HG02852 (cell line): ENCODE data around the gene CTSZ.
"Not testable (repeated sequence)": the region's sequence is repeated elsewhere in the genome, so short reads cannot be mapped to it uniquely, and the experiment has no call there.

Experiments used
- ATAC-seq: cut with Tn5 transposase; IDR thresholded peaks from one replicate; pipeline ENCODE4 v1.9.1; 2021; ENCODE audit warnings: mild to moderate bottlenecking, moderate library complexity; ENCODE audit not compliant: unreplicated experiment

The CTSZ gene

GRCh38 chr20:59014680-59015389 is 7.8 kb upstream of the CTSZ start:
- no peak for ATAC-seq

GRCh38 chr20:59013959-59014608 is 7.0 kb upstream of the CTSZ start:
- no peak for ATAC-seq

- ATAC-seq = no peak
Observed at GRCh38 chr20:59013031-59013951, 6.2 kb upstream of the CTSZ start.

GRCh38 chr20:59011874-59012157 is 4.8 kb upstream of the CTSZ start:
- ATAC-seq = not testable (repeated sequence)

- ATAC-seq = no peak
Observed at GRCh38 chr20:59010995-59011873, 4.2 kb upstream of the CTSZ start.

GRCh38 chr20:59010321-59010994 is 3.4 kb upstream of the CTSZ start:
- ATAC-seq = no peak

- no peak for ATAC-seq
Observed at GRCh38 chr20:59008715-59009336, 1.8 kb upstream of the CTSZ start.

- peak; percentile 44 for ATAC-seq
Observed at GRCh38 chr20:59007665-59008511, 834 bp upstream of the CTSZ start.

GRCh38 chr20:59006167-59006863 is 739 bp downstream of the CTSZ start:
- no peak for ATAC-seq

GRCh38 chr20:59005523-59006166 is 1.4 kb downstream of the CTSZ start:
- no peak for ATAC-seq

- peak; percentile 32 for ATAC-seq
Observed at GRCh38 chr20:59004763-59005522, 2.1 kb downstream of the CTSZ start.

GRCh38 chr20:59004493-59004762 is 2.6 kb downstream of the CTSZ start:
- ATAC-seq = no peak

GRCh38 chr20:59003836-59004492 is 3.1 kb downstream of the CTSZ start:
- ATAC-seq = no peak

GRCh38 chr20:59002874-59003399 is 4.1 kb downstream of the CTSZ start:
- ATAC-seq = no peak

GRCh38 chr20:59002388-59002787 is 4.7 kb downstream of the CTSZ start:
- no peak for ATAC-seq

GRCh38 chr20:59001449-59002171 is 5.4 kb downstream of the CTSZ start:
- ATAC-seq = no peak
